Right forelimb (tissue), 1 donor: ENCODE data around the gene CRYGN.

Experiments
- DNase-seq: peaks from one replicate; pipeline ENCODE4 v3.0.0-alpha.2; 2018

Gene CRYGN

DNA sequence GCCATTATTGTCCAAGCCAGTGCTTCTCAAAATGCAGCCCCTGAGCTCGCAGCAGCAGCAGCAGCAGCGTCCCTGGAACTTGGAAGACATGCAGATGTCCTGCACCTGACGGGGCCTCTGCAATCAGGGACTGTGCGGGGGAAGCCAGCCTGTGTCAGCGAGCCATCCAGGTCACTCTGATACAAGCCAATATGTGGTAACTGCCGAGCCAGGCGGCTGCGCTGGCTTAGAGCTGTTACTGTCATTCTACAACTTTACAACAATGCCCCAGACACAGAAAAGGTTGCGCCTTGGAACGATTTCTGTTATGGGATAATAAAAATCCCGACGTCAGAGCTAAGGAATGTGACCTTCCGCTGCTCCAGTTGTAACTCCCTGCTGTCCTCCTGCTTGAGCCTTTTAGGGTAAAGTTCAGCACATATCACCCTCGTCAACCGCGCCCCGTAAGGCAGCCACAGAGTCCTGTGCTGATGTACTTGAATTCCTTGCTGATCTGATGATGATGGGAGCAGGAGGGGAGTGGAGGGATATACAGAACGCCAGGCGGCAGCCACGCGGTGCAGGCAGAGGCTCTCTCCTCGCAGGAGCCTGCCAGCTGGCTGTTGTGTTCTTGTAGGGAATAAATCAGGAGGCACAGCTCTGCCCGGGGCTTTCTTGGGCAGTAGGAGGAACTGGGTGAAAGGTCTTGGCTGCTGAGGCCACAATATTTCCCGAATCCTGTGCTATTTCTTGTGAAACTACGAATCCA lies 20.0 kb upstream of the CRYGN start:
- DNase-seq: peak; percentile 86

DNA sequence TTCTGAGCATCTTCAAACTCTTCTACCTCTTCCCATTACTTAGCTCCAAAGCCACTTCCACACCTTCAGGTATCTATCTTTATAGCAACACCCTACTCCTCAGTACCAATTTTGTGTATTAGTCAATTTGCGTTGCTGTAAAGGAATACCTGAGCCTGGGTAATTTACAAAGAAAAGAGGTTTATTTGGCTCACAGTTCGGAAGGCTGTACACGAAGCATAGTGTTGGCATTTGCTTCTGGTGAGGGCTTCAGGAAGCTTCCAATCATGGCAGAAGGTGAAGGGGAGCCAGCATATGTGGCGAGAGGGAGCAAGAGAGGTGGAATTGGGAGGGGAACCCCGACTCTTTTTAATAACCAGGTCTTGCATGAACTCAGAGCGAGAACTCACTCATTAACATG lies 17.6 kb upstream of the CRYGN start:
- DNase-seq: no peak

DNA sequence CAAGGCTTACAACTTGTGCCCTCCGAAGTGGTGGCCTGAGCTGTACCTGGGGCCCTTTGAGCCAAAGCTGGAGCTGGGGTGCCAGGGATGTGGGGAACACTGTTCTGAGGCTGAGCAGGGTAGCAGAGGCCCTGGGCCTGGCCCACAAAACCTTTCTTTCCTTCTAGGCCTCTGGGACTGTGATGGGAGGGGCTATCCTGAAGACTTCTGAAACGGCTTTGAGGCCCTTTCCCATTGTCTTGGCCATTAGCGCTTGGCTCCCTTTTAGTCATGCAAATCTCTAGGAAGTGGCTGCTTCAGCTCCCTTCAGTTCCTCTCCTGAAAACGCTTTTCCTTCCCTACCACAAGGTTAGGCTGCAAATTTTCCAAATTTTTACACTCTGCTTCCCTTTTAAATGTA lies 16.8 kb upstream of the CRYGN start:
- DNase-seq: no peak

DNA sequence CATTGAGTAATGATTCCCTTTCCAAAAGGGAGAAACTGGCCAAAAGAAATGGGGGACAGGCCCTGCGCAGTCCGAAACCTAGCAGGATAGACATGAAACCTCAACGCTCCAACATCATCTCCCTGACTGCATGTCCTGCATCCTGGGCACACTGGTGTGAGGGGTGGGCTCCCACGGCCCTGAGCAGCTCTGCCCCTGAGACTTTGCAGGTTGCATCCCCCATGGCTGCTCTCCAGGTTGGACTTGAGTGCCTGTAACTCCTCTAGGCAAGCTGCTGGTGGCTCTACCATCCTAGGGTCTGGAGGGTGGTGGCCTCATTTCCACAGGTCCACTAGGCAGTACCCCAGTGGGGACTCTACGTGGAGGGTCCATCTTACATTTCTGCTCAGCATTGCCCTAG lies 16.3 kb upstream of the CRYGN start:
- DNase-seq: no peak

DNA sequence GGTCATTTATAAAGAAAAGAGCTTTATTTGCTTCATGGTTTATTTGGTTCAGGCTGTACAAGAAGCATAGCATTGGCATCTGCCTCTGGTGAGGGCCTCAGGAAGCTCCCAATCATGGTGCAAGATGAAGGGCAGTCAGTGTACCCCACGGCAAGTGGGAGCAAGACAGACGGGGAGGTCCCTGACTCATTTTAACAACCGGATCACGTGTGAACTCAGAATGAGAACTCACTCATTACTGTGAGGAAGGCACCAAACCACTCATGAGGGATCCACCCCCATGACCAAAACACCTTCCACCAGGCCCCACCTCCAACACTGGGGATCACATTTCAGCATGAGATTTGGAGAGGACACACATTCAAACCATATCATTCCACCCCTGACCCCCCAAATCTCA lies 15.7 kb upstream of the CRYGN start:
- DNase-seq: no peak

DNA sequence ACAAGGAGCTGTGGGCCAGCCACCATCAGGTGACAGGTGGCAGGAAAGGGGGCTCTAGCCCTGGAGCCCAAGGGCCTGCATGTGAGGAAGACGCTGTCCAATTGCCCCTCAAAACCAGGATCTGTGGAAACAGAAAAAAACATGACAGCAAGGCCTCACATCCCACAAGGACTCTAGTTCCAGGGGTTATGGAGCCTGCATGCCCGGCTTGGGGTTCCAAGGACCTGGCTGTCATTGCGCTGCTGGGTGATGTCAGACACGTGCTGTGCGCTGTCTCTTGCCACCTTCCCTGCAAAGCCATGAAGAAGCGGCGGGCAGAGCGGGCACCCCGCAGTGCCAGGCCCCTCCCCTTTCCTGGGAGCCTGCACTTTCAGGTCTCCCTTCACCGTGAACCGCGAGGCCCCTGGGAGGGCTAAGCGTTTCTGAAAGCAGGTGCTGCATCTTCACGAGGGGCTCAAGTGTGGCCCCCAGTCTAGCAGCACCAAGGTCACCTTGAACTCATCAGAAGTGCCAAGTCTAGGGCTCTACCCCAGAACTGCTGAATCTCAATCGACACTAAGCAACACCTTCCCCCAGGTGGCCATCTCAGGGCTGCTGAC lies 15.1 kb upstream of the CRYGN start:
- no peak for DNase-seq

DNA sequence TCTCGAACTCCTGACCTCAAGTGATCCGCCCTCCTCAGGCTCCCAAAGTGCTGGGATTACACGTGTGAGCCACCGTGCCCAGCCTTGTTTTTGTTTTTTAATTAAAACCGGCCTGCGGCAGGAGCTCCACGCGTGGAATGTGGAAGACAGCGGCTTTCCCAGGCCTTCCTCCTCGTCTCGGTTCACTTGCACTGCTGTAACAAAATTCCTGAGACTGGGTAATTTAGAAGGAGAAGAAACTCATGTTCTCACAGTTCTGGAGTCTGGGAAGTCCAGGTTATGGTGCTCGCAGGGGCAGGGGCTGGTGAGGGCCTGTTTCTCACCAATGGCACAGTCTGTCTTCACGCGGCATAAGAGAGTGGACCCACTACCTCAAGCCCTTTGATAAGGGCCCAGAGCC lies 14.4 kb upstream of the CRYGN start:
- DNase-seq: no peak

DNA sequence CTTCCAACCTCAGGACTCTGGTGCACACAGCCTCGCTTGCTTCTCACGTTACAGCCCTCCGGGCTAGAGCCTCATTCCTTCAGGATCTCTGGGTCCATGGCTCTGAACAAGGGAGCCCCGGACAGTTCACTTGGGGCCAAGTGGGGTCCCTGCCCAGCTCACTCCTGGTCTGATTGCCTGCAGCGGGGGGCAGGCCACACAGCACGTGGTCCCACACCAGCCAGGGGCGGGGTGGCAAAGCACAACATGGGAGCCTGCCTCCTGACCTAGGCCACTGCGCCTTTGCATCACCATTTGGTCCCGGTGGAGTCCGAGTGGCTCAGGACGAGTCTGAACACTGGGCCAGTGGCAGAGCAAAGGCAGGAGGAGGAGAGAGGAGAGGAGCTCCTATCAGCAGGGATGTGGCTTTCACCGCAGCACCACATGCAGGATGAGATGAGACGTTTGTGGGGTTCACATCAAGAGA lies 13.4 kb upstream of the CRYGN start:
- no peak for DNase-seq

DNA sequence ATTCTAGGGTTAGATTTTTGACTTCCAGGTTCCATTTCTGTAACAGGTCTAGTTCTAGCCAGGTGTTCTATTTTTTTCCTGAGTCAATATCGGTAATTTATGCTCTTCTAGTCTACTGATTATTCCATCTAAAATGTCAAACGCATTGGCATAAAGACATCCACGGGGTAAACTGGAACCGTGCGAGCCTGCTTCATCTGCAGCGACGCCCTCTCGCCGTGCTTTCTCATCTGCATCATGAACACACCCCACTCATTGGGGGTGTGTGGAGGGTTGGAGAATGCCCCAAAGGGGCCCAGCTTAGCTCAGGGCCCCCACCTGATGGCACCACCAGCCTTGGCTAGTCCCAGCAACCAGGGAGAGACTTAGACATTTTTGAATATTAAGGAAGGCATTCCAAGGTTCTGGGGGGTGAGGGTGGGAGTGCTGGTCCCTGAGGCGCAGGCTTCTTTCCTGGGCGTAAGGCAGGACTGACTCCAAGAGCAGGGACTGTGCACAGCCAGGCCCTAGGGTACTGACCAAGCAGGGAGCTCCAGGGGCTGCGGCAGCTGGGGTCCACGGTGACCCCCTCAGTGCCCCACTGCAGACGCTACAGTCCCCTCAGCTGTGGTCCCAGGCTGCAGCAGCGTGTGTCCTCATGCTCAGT lies 12.9 kb upstream of the CRYGN start:
- no peak for DNase-seq

DNA sequence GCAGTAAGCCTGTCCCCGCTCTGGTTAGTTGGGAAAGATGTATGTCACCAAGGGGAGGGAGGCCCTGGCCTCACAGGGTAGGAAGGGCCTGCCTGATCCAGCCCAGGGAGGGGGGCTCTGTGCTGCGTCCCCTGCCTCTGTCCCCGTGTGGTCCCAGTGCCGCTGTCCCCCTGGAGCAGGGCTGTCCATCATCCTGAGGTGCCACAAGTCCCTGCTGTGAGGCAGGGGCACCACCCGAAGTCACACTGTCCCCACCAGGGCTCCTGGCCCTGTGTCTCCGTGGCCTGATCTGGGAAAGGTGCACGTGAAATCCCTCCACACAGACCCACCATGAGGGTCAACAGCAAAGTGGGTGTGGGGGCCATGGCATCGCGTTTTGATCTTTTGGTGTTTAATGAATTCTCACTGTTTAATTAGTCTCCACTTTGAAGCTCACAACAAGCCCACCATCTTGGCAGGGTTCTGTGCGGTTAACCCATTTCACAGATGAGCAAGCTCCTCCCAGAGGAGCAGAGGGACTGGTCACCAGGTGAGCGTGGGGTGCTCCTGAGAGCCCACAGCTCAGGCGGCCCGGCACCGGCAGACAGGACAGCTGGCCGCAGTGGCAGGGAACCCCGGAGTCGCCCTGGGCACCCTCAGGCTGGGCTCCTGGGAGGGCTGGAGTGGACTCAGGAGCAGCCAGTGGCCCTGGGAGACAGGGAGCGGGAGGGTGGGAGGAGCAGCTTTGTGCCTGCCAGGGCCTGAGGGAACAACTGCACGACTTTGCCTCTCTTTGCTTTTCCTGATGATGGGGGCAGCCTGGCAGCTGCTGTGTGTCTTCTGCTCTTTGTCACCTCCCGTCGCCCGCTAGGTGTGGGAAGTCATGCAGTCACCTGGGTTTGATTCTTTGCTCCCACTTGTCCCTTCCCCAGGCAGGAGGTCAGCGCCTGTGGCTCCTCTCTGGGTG lies 12.0 kb upstream of the CRYGN start:
- DNase-seq: no peak

DNA sequence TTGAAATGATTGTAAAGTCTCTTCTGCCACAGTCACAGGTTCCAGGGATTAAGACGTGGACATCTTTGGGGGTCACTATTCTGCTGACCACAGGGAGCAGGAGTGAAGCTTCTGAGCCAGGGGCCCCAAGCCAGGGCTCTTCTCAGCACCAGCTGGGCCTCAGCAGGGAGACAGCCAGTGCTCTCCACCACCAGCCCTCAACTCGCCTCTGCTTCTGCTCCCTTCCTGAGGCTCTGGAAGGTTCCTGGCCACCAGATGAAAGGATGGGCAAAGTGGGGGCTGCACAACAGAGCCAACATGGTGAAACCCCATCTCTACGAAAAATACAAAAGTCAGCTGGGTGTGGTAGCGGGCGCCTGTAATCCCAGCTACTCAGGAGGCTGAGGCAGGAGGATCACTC lies 11.2 kb upstream of the CRYGN start:
- DNase-seq: peak; percentile 37

DNA sequence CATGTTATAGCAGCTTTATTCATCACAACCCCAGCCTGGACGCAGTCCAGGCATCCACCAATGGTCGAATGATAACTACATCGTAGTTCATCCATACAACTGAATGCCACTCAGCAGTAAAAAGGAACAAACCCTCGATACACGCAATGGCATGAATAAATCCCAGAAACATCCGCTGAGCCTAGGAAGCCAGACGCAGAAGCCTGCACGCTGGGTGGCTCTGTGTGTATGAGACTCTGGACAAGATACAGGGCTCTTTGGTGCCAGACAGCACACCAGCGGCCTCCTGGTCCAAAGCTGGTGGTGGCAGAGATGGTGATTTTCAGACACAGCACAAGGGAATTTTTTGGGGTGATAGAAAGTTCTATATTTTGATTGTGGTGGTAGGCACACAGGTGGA lies 10.0 kb upstream of the CRYGN start:
- no peak for DNase-seq

DNA sequence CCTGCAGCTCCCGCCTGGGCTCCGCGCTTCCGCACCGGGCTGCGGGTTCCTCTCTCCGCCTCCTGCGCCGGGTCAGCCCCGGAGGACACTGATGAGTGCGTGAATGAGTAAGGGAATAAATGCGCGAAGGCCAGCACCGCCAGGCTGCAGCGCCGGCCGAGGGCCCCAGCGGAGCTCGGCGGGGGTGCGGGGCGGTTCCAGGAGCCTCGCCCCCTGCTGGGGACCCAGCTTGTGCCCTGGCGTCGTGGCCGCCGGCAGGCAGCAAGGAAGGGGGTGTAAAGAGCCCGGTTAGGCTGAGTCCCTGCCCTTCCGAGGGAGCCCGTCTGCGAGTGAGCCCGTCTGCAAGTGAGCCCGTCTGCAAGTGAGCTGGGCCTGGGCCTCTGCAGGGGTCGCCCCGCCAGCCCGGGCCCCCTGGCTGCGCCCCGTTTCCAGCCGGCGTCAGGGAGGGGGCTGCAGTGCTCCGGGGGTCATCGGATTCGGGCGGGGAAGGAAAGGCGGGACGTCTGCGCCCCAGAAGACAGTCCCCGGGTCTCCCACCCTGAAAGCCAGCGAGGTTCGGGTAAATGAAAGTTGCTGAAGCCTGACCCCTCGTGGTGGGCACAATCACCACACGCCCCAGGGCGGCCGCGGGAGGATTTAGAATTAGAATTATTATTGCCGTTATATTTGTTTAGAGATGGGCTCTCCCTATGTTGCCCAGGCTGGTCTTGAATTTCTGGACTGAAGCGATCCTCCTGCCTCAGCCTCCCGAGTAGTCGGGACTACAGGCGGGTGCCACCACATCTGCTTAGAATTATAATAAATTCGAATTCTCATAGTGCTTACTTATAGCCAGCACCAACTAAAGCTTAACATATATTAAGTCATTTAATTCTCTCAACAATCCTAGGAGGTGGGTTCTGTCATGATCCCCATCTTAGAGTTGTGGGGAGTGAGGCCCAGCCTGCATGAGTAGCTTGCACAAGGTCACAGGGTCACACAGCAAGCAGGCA lies 8.6 kb upstream of the CRYGN start:
- peak; percentile 90 for DNase-seq

DNA sequence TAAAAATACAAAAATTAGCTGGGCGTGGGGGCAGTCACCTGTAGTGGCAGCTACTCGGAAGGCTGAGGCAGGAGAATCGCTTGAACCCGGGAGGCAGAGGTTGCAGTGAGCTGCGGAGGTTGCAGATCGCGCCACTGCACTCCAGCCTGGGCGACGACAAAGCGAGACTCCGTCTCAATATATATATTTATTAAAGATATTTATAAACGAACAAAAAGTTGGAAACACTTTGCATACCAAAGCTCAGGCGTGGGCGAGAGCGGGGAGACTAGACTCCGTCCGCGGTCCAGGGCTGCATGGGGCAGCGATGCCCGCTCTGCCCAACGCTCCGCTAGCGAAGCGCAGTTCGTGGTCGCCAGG lies 7.9 kb upstream of the CRYGN start:
- no peak for DNase-seq

DNA sequence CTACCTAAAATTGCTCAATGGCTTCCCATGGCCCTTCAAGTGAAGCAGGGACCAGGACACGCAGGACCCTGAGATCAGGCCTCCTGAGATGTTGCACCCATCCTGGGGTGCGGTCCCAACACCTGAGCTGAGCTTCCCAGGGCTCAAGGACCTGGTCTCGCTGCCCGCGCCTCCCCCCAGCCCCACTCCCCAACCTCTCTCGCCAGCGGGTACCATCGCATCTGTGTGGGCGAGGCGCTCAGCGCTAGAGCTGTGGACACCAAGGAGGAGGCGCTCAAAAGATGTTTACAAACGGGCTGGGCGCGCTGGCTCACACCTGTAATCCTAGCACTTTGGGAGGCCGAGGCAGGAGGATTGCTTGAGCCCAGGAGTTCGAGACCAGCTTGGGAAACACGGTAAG lies 7.4 kb upstream of the CRYGN start:
- DNase-seq: no peak

DNA sequence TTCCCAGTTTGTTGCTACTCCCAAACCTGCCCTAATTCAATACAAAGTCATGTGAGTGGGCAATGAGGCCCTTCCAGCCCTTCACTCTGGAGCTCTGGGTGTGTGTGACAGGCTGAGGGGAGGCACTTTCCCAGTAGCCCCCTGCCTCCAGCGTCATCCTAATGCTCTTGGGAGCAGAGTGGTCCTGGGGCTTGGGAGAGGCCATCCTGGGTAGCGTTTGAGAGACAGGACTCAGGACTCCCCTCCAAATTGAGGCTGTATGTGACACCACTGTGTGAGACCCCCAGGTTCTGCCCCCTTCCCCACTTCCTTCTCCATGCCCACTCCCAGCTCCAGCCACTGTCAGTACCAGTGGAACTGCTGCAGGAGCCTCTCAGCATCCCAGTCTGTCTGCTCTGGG lies 6.5 kb upstream of the CRYGN start:
- DNase-seq: no peak

DNA sequence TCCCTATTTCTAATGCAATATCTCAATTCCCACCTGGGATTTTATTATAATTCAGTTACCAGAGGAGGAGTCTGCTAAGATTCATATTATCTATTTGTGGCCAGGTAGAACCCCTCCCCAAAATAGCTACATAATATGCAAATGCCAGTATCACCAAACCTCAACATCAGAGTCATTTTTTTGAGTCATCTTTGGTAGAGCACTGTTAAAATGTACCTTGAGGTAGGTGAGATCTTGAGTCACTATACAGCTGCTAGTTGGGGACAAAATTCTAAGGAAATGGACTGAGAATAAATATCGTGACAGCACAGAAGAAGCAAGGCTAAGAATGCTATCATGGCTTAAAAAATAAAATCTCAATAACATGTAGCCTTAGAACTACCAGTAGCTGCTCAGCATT lies 4.7 kb upstream of the CRYGN start:
- DNase-seq: no peak

DNA sequence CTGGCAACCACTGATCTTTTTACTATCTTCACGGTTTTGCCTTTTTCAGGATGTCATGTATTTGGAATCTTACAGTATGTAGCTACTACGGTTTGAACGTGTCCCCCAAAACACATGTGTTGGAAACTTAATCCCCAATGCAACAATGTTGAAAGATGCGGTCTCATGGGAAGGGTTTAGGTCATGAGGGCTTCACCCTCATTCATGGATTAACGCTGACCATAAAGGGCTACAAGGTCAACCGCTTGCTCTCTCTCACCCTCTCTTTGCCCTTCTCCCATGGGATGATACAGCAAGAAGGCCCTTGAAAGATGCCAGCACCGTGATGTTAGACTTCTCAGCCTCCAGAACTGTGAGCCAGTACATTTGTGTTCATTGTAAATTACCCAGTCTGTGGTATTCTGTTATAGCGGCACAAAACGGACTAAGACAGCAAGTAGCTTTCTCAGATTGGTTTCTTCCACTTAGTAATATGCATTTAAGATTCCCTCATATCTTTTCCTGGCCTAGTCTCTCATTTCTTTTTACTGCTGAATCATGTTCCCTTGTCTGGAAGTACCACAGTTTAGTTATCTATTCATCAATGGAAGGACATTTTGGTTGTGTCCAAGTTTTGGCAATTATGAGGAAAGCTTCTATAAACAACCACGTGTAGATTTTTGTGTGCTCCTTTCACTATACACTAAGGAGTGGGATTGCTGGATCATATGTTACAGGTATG lies 3.0 kb upstream of the CRYGN start:
- DNase-seq: no peak

DNA sequence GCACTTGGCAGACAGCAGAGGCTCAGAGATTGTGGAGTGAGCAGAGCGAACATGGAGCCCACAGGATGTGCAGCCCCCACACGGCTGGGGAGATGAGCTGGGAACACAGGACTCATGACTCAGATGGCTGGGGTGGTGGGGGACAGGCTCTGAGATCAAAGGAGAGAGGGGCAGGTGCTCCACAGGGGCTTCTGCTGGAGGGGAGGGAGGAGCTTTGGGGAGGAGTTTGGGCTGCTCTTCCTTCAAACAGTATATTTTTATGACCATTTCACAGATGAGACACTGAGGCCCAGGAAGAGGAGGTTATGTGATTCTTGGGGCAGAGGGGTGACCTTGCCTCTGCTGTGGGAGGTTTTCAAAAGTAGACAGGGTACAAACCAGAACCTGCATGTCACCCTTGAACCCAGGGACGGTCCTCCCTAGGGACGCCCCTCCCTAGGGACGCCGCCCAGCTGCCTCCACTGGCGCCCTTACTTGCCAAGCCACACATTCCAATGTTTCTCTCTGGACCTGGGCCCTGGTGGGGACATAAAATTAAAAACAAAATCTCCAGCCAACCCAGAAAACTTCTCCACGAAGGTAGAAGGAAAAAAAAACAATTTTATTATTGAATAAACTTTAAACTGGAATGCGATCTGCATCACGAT lies 981 bp upstream of the CRYGN start:
- DNase-seq: no peak

DNA sequence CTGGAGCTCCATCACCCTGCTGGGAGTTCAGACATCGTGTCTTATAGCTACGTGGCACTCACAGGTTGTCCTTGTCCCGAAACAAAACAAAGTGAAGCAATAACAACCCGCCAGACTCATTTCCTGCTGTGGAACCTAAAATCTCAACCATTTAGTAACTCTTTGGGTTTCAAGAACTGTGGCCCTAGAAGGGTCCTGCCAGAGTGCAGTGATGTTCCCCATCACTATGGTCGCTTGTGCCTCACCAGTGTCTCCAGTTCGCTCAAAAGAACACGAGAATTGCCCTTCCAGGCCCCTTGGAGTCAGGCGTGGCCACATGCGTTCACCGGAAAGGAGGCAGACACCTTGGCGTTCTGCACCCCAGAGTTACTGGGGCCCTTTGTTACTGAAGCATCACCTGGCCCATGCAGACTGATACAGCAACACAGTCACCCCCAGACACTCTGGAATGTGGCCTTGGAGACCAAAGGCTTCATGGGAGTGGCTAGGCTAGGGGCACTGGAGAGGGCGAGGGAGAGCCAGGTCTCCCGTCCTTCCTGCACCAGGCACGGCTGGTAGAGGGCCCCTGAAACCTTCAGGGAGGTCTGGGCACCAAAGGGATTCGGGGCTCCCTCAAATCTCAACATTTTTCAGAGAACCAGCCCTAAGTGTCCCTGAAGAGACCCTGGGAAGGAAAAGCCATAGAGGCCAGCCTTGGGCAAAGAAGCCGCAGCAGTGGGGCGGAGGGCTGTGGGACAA lies 908 bp downstream of the CRYGN start:
- no peak for DNase-seq
